ENCODE results near the gene SUPT3H.
"Not testable (repeated sequence)": the region's sequence is repeated elsewhere in the genome, so short reads cannot be mapped to it uniquely, and the experiment has no call there.

Gene SUPT3H

DNA sequence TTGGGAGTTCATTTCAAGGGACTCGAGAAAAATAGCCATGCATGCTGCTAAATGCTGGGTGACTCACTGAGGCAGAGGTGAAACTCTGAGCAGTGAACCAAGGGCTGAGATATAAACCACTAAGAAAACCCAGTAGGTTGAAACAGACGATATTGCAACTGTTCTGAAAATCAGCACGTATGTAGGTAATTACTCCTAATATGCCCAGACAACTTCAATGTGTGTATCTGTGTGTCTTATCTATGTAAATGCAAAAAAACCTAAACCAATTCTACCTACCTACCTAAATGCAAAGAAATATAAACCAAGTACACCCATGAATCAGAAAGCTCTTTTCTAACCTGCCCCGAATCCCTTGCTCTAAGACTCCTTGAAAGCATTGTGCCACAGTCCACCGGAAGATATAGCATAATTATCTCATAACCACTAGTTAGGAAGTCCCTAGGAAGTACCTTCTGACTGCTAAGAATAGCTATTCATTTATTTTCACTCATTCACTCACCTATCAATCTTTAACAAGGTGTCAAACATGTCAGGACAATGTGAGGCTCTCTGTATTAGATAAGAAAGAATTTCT, 508.3 kb downstream of the SUPT3H start:
- DNase-seq (ENCODE audit: low read depth): peak; percentile 86
- TF ChIP-seq, protein P1, sequence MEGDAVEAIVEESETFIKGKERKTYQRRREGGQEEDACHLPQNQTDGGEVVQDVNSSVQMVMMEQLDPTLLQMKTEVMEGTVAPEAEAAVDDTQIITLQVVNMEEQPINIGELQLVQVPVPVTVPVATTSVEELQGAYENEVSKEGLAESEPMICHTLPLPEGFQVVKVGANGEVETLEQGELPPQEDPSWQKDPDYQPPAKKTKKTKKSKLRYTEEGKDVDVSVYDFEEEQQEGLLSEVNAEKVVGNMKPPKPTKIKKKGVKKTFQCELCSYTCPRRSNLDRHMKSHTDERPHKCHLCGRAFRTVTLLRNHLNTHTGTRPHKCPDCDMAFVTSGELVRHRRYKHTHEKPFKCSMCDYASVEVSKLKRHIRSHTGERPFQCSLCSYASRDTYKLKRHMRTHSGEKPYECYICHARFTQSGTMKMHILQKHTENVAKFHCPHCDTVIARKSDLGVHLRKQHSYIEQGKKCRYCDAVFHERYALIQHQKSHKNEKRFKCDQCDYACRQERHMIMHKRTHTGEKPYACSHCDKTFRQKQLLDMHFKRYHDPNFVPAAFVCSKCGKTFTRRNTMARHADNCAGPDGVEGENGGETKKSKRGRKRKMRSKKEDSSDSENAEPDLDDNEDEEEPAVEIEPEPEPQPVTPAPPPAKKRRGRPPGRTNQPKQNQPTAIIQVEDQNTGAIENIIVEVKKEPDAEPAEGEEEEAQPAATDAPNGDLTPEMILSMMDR (IDR thresholded peaks at IDR 0.05; ENCODE audit: insufficient read depth, low read depth, low read length, missing control alignments): no peak
- peak overlapping the region; percentile 8 for H3K4me3 ChIP-seq (ENCODE audit: low read depth, low read length)

DNA sequence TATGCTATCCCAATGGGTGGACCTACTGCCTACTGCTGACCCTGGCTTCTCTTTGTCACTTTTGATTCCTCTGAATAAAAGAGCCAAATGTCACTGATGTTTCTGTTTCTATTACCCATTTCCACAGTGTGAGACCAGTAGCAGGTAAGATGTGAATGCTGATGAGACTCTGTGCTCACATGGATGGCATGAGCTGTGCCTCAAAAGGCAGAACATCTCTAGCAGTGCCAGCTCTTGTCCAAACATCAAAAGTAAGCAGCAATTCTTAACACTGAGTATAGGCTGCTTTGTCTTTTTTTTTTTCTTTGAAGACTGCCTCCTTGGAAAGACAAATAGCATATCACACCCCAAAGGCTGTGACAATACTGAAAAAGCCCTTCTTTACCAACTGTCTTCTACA, 508.8 kb downstream of the SUPT3H start:
- DNase-seq (ENCODE audit: low read depth): no peak
- TF ChIP-seq, protein P1 (IDR thresholded peaks at IDR 0.05; ENCODE audit: insufficient read depth, low read depth, low read length, missing control alignments): no peak
- peak overlapping the region; percentile 8 for H3K4me3 ChIP-seq (ENCODE audit: low read depth, low read length)

DNA sequence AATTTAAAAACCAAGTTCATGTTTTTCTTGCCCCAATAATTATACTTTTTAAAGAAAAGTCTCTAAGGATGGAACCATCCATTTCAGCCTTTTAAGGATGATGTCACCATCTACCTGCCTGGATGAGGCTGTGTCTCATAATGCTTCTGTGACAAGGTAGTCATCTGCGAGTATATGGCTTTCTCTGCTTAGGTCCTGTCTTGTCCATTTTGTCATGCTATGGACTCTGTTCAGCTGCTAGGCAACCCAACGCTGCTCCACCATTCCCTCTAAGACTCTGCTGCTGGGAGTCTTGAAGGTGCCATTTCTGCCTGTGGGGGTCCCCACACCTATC, 509.4 kb downstream of the SUPT3H start:
- H3K4me3 ChIP-seq (ENCODE audit: low read depth, low read length): no peak overlapping the region
- peak; percentile 67 for DNase-seq (ENCODE audit: low read depth)
- TF ChIP-seq, protein P1 (IDR thresholded peaks at IDR 0.05; ENCODE audit: insufficient read depth, low read depth, low read length, missing control alignments): no peak

DNA sequence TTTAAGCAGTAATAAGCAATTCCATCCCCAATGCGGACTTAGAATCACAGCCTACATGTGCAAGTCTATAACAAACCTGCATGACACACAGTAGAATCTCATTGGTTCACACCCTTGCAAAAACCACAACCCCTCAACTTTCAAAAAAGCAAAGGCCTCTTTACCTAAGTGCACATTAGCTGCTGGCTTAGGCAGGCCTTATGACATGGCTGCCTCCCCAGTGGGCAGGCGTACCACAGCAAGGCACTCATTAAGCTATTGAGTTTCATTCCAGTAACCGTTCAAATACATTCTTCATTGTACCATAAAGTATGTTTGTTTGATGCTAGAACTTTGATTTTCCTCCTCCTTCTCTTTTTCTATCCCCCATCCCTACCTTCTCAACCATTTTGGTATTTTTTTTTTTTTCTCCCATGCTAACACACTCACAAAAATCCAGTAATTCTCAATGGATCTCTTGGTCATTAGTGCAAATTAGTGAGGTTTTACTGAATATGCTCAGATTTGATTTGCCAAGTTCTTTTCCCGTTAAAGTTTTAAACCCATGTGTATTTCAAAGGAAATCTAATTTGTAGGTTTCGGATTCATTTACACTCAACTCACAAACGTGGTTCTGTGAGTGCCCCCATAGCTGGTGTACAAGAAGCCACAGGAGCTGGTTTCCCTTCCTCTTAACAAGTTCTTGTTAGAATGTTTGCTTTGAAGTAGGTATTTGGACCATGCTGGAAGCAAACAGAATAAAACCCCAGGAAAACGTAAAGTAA, 510.0 kb downstream of the SUPT3H start:
- H3K4me3 ChIP-seq (ENCODE audit: low read depth, low read length): no peak overlapping the region
- TF ChIP-seq, protein P1 (IDR thresholded peaks at IDR 0.05; ENCODE audit: insufficient read depth, low read depth, low read length, missing control alignments): no peak
- DNase-seq (ENCODE audit: low read depth): peak; percentile 91

DNA sequence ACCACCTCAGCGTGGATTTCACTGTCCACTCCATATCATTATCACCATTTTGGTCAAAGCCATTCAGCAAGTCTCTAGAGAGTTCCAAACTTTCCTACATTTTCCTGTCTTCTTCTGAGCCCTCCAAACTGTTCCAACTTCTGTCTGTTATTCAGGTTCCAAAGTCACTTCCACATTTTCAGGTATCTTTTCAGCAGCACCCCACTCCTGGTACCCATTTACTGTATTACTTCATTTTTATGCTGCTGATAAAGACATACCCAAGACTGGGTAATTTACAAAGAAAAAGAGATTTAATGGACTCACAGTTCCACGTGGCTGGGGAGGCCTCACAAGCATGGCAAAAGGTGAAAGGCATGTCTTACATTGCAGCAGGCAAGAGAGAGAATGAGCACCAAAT, 512.5 kb downstream of the SUPT3H start:
- DNase-seq (ENCODE audit: low read depth); H3K4me3 ChIP-seq (ENCODE audit: low read depth, low read length): not testable (repeated sequence)

DNA sequence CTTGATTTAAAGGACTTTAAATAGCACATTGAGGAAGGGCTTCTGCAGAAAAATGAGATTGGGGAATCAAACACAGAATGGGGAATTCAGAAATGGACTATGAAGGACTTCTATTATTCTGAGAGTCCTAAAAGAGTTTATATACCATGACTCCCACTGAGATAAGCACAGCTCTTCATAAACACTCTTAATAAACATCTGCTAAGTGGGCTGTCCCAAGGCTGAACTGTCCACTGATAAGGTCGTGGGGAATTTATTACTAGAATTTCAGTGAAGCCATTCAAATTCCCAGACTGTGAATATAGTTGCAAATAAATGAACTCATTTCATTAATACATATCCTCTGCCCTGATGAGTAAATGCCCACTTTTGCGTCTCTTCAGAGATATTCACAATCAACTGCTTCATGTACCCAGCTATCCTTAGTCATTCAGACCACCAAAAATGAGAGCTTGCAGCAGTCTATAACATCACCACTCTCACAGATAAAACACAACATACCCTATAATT, 517.8 kb downstream of the SUPT3H start:
- no peak overlapping the region for H3K4me3 ChIP-seq (ENCODE audit: low read depth, low read length)
- TF ChIP-seq, protein P1 (IDR thresholded peaks at IDR 0.05; ENCODE audit: insufficient read depth, low read depth, low read length, missing control alignments): no peak
- no peak for DNase-seq (ENCODE audit: low read depth)

DNA sequence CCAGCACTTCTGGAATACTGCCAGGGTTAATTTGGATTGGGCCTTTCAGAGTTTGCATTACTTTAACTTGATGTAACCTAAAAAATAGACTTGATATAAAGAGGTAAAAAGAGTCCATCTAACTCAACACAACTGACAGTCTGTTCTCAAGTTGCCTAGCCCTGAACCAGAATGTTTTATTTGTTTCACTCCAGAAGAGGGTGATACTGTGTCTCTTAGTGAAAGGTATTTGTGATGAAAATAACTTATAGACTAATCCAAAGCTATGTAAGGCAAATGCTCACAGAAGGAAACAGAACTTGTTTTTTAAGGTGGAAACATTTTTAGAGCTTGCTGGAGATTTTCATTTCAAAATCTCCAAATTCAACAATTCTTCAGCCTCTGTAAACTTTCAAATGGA, 518.7 kb downstream of the SUPT3H start:
- TF ChIP-seq, protein P1 (IDR thresholded peaks at IDR 0.05; ENCODE audit: insufficient read depth, low read depth, low read length, missing control alignments): no peak
- DNase-seq (ENCODE audit: low read depth): no peak
- no peak overlapping the region for H3K4me3 ChIP-seq (ENCODE audit: low read depth, low read length)
